GM23338 (cell line): ENCODE results near the gene LST1.

Experiments
- EZH2 ChIP-seq: fragments of 200-600 bp; sonication (generic); IDR thresholded peaks from one replicate; pipeline ENCODE4 v1.8.0; 2017; ENCODE audit warnings: antibody characterized with exemption, mild to moderate bottlenecking, low read depth; ENCODE audit not compliant: unreplicated experiment
- EZH2phosphoT487 ChIP-seq: fragments of 200-600 bp; sonication (generic); IDR thresholded peaks from one replicate; pipeline ENCODE4 v1.8.1; 2018; ENCODE audit warnings: antibody characterized with exemption; ENCODE audit not compliant: unreplicated experiment
- POLR2AphosphoS5 ChIP-seq: IDR thresholded peaks from 2 replicates; pipeline ENCODE4 v1.6.1; 2016; ENCODE audit warnings: antibody characterized with exemption, low read depth
- TF ChIP-seq, protein P1 (sequence below), 2 experiments: fragments of 200-600 bp in 1 of 2; sonication (generic) in 1 of 2; conservative IDR thresholded peaks; 2 replicates each; pipeline versions ENCODE4 v1.5.1 to v1.6.1; 2016 to 2017; ENCODE audit warnings: antibody characterized with exemption in 2 of 2, low read depth in 2 of 2, mild to moderate bottlenecking in 2 of 2, moderate library complexity in 1 of 2

DNA sequence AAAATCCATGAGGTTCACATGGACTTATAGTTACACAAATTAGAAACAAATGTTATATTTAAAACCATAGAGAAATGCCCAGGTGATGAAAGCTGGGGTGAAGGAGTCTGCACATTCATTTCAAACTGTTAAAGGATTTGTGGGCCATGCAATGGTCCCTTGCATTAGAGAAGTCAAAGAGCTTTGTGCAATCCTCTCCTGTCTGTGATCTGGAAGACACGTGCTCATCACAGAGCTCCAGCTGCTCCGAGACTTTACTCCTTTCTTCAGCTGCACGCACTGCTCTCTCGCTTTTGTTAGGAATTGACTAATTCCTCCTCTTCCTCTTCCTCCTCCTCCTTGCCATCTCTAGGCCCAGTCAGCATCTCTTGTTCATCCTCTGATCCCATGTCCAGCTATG, 24.9 kb downstream of the LST1 start:
- TF ChIP-seq POLR2AphosphoS5 (no peak), EZH2 (no peak), EZH2phosphoT487 (no peak)
- TF ChIP-seq, protein P1, sequence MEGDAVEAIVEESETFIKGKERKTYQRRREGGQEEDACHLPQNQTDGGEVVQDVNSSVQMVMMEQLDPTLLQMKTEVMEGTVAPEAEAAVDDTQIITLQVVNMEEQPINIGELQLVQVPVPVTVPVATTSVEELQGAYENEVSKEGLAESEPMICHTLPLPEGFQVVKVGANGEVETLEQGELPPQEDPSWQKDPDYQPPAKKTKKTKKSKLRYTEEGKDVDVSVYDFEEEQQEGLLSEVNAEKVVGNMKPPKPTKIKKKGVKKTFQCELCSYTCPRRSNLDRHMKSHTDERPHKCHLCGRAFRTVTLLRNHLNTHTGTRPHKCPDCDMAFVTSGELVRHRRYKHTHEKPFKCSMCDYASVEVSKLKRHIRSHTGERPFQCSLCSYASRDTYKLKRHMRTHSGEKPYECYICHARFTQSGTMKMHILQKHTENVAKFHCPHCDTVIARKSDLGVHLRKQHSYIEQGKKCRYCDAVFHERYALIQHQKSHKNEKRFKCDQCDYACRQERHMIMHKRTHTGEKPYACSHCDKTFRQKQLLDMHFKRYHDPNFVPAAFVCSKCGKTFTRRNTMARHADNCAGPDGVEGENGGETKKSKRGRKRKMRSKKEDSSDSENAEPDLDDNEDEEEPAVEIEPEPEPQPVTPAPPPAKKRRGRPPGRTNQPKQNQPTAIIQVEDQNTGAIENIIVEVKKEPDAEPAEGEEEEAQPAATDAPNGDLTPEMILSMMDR (conservative IDR thresholded peaks at IDR 0.05; ENCODE audit: low read depth in 2 of 2), result no peak
